T-helper 2 cell treated with Interferon-gamma antibody and Interleukin-4, amounts not matched to agents 5 μg/mL and 100 μg/mL, for 36 hours (primary cell): ENCODE results near the gene LCOR.

Experiments
- DNase-seq: peaks from one replicate; pipeline ENCODE4 v3.0.0; 2021; ENCODE audit warnings: low spot score
- H3K27ac Mint-ChIP-seq: one replicate; pipeline ENCODE4 v1.8.0; 2021; ENCODE audit warnings: mild to moderate bottlenecking, mixed read lengths
- H3K27me3 Mint-ChIP-seq: one replicate; pipeline ENCODE4 v1.8.0; 2021; ENCODE audit warnings: low read depth, mixed read lengths
- H3K36me3 Mint-ChIP-seq: one replicate; pipeline ENCODE4 v1.8.0; 2021; ENCODE audit warnings: low read depth, mixed read lengths
- H3K4me1 Mint-ChIP-seq: one replicate; pipeline ENCODE4 v1.8.0; 2021; ENCODE audit warnings: low read depth, mixed read lengths
- H3K4me3 Mint-ChIP-seq: one replicate; pipeline ENCODE4 v1.8.0; 2022; ENCODE audit warnings: mild to moderate bottlenecking, moderate library complexity, mixed read lengths
- H3K9me3 Mint-ChIP-seq: one replicate; pipeline ENCODE4 v1.8.0; 2021; ENCODE audit warnings: mixed read lengths

LCOR gene

GRCh38 chr10:96955794-96956193, 123.7 kb downstream of the LCOR start:
- Mint-ChIP-seq H3K36me3 (peaks cover 42% of the 10 kb centered on the region), H3K27ac (no peak overlapping the region), H3K9me3 (no peaks in the 10 kb centered on the region), H3K4me1 (peaks cover 3% of the 10 kb centered on the region), H3K4me3 (no peak overlapping the region), H3K27me3 (no peaks in the 10 kb centered on the region)
- no peak for DNase-seq

DNA sequence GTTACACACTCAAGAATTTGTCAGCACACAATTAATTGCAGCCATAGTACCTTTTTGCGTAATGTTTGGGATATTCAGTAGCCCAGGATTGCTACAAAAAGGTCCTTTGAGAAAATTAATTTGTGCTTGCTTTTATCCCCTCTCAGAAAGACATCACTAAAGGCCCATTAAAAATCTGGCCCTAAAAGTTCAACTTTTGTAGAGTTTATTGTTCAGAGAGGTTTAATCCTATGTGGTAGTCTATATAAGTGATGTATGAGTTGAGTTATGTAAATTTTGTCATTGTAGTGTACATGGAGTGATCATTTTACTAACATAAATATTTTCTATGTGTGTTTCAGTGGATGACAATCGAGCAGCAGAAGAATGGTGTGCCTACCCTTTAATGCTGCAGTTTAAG, 126.0 kb downstream of the LCOR start:
- peaks cover 3% of the 10 kb centered on the region for H3K4me1 Mint-ChIP-seq
- DNase-seq = no peak
- H3K4me3 Mint-ChIP-seq = no peak overlapping the region
- H3K36me3 Mint-ChIP-seq = peaks cover 33% of the 10 kb centered on the region
- H3K9me3 Mint-ChIP-seq = no peaks in the 10 kb centered on the region
- H3K27ac Mint-ChIP-seq = no peak overlapping the region
- no peaks in the 10 kb centered on the region for H3K27me3 Mint-ChIP-seq

- H3K36me3 Mint-ChIP-seq = peaks cover 24% of the 10 kb centered on the region
- DNase-seq = no peak
- H3K4me3 Mint-ChIP-seq = no peak overlapping the region
Measured at GRCh38 chr10:96959733-96960132, 127.6 kb downstream of the LCOR start.

GRCh38 chr10:96960872-96961271, 128.8 kb downstream of the LCOR start:
- peaks cover 14% of the 10 kb centered on the region for H3K36me3 Mint-ChIP-seq
- H3K9me3 Mint-ChIP-seq = no peaks in the 10 kb centered on the region
- no peak for DNase-seq
- H3K27me3 Mint-ChIP-seq = no peaks in the 10 kb centered on the region
- no peak overlapping the region for H3K4me3 Mint-ChIP-seq
- peaks cover 3% of the 10 kb centered on the region for H3K4me1 Mint-ChIP-seq
- no peak overlapping the region for H3K27ac Mint-ChIP-seq

More at GRCh38 chr10:96959733-96960132, 127.6 kb downstream of the LCOR start:
- Mint-ChIP-seq H3K27ac (no peak overlapping the region), H3K27me3 (no peaks in the 10 kb centered on the region), H3K9me3 (no peaks in the 10 kb centered on the region), H3K4me1 (peaks cover 3% of the 10 kb centered on the region)

GRCh38 chr10:96964131-96964530, 132.0 kb downstream of the LCOR start:
- H3K27me3 Mint-ChIP-seq = no peaks in the 10 kb centered on the region
- DNase-seq = no peak
- H3K4me3 Mint-ChIP-seq = no peak overlapping the region
- H3K4me1 Mint-ChIP-seq = peaks cover 5% of the 10 kb centered on the region
- peaks cover 4% of the 10 kb centered on the region for H3K36me3 Mint-ChIP-seq
- no peaks in the 10 kb centered on the region for H3K9me3 Mint-ChIP-seq
- H3K27ac Mint-ChIP-seq = no peak overlapping the region

DNA sequence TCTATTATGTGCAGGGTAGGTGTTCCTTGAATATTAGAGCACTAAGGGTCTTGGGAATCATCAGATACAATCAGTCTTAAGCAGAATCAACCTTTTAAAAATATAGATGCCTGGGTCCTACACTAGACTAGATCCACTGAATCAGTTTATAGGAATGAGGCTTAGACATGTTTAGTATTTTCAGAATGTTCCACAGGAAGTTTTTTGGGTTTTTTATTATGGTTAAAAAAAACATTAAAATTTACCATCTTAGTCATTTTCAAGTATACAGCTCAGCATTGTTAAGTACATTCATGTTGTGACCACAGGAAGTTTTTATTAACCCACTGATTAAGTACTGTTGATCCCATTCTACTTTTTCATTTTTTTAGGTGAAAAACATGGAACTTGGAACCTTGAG, 135.7 kb downstream of the LCOR start:
- no peak for DNase-seq
- peaks cover 1% of the 10 kb centered on the region for H3K4me1 Mint-ChIP-seq
- H3K27me3 Mint-ChIP-seq = no peaks in the 10 kb centered on the region
- no peak overlapping the region for H3K27ac Mint-ChIP-seq
- H3K4me3 Mint-ChIP-seq = no peak overlapping the region
- no peaks in the 10 kb centered on the region for H3K9me3 Mint-ChIP-seq
- no peaks in the 10 kb centered on the region for H3K36me3 Mint-ChIP-seq

DNA sequence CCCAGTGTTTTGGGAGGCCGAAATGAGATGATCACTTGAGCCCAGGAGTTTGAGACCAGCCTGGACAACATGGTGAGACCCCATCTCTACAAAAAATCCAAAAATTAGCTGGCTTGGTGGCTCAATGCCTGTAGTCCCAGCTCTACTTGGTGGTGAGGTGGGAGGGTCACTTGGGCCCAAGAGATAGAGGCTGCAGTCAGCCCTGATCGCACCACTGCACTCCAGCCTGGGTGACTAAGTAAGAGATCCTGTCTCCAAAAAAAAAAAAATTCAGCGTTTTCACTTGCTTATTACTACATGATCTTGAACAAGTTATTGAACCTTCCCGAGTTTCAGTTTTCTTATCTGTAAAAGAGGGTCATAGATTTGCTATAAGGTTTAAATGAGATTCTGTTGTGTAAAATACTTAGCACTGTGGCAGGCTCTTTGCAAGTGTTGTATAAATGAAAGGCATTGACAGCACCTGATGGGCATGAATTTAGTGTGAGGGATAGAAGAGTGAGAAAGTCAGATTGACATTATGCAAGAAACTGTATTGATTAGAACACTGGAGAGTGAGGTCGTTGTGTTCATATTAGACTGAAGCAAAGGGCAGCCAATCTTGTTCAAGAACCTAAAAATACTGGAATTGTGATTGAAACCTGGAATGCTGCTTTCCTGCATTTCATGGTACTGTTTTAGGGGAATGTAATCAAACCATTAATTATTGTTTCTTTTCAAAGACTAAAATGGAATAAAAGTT, 136.8 kb downstream of the LCOR start:
- H3K4me3 Mint-ChIP-seq = no peak overlapping the region
- no peaks in the 10 kb centered on the region for H3K36me3 Mint-ChIP-seq
- no peaks in the 10 kb centered on the region for H3K27me3 Mint-ChIP-seq
- no peaks in the 10 kb centered on the region for H3K9me3 Mint-ChIP-seq
- peaks cover 1% of the 10 kb centered on the region for H3K4me1 Mint-ChIP-seq
- no peak for DNase-seq
- no peak overlapping the region for H3K27ac Mint-ChIP-seq

DNA sequence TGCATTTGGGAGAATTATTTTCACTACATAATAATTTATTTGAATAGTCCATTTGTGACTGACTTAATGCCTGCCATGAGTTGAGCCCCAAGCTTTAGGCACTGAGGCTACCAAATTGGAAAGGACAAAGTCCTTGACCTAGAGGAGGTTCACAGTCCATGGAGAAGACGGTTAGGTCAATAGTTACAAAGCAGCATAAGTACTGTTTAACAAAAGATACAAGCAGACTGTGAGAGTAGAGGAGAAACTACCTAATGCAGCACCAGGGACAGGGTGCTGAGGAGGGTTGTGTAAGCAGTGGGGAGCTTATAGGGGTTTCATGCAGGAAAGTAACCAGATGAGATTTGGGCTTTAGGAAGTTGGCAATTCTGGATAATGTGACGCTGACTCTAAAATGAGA, 139.2 kb downstream of the LCOR start:
- Mint-ChIP-seq H3K4me1 (peaks cover 1% of the 10 kb centered on the region), H3K27me3 (no peaks in the 10 kb centered on the region), H3K27ac (no peak overlapping the region), H3K9me3 (no peaks in the 10 kb centered on the region), H3K36me3 (no peaks in the 10 kb centered on the region), H3K4me3 (no peak overlapping the region)
- no peak for DNase-seq

DNA sequence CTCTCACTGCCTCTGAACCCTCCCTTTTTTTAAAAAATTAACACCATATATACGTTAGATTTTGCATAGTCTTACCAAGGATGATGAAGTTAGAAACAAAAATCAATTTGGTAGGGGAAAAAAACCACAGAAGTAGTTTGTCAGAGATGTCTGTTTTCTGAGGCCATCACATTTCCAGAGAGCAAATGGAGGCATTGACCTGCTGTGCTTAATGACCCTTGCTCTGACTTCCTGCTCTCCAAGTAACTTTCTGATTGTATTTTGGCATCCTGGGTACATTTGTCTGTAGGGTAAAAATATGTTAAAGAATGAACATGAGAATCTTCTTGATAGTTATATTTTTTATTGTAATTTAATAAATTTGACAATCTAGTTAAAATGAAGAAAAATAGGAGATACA, 140.2 kb downstream of the LCOR start:
- Mint-ChIP-seq H3K27me3 (no peaks in the 10 kb centered on the region), H3K4me3 (no peak overlapping the region), H3K36me3 (no peaks in the 10 kb centered on the region), H3K4me1 (peaks cover 1% of the 10 kb centered on the region), H3K27ac (no peak overlapping the region), H3K9me3 (no peaks in the 10 kb centered on the region)
- no peak for DNase-seq

DNA sequence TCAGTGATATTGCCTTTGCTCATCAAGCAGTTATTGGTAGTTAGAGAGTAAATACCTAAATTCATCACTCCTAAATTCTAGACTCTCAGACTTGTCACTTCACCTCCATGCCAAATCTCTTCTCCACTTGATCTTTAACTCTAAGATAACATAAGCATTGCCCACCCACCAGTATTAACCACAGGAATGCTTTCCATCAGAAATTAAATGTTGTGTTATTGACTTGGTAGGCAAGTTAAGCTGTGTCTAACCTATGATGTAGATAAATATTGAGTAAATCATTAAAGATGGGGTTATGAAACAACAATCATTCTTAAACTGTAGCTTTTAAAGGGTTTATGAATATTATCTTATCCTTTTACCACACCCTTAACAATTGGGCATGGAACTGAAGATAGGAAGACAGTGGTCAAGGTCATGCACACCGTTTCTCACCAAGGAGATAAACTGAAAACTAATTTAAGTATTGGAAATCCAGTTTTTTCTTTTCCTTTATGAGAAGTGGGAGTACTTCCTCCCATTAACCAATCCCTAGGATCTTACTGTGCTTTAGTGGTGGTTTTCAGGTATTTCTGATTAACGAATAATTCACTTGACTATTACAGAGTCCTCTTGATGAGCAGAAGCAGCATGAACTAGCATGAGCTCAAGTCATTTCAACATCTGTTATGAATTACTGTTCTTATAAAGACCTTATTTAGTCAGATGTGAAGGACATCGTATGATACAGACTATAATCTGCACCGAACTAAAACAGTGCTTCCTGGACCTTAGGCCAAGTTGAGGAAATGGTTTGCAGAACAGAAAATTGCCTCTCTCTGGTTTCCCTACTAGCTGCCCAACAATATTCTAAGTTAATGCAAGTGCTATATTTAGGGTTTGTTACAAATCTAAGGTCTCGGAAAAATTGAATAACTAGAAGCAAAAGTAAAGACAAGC, 142.0 kb downstream of the LCOR start:
- Mint-ChIP-seq H3K27ac (no peak overlapping the region), H3K27me3 (no peaks in the 10 kb centered on the region), H3K9me3 (no peaks in the 10 kb centered on the region), H3K4me1 (peaks cover 12% of the 10 kb centered on the region), H3K4me3 (no peak overlapping the region), H3K36me3 (no peaks in the 10 kb centered on the region)
- DNase-seq = no peak

GRCh38 chr10:96975136-96975535, 143.0 kb downstream of the LCOR start:
- DNase-seq = no peak
- Mint-ChIP-seq H3K9me3 (no peaks in the 10 kb centered on the region), H3K4me1 (peaks cover 15% of the 10 kb centered on the region), H3K36me3 (no peaks in the 10 kb centered on the region), H3K27me3 (no peaks in the 10 kb centered on the region), H3K4me3 (no peak overlapping the region), H3K27ac (no peak overlapping the region)

- Mint-ChIP-seq H3K36me3 (peaks cover 13% of the 10 kb centered on the region), H3K9me3 (no peaks in the 10 kb centered on the region), H3K4me1 (peaks cover 15% of the 10 kb centered on the region), H3K27me3 (no peaks in the 10 kb centered on the region), H3K4me3 (peak overlapping the region; percentile 44), H3K27ac (peak overlapping the region; percentile 88)
- peak; percentile 58 for DNase-seq
Measured at GRCh38 chr10:96978621-96979154, 146.6 kb downstream of the LCOR start.

GRCh38 chr10:96982149-96982930, 150.2 kb downstream of the LCOR start:
- H3K9me3 Mint-ChIP-seq = no peaks in the 10 kb centered on the region
- no peaks in the 10 kb centered on the region for H3K27me3 Mint-ChIP-seq
- peaks cover 13% of the 10 kb centered on the region for H3K36me3 Mint-ChIP-seq
- no peak overlapping the region for H3K4me3 Mint-ChIP-seq
- no peak for DNase-seq
- peaks cover 18% of the 10 kb centered on the region for H3K4me1 Mint-ChIP-seq
- no peak overlapping the region for H3K27ac Mint-ChIP-seq
